Measurements from ENCODE around the gene CP.
"Not testable (repeated sequence)": the region's sequence is repeated elsewhere in the genome, so short reads cannot be mapped to it uniquely, and the experiment has no call there.

CP gene

DNA sequence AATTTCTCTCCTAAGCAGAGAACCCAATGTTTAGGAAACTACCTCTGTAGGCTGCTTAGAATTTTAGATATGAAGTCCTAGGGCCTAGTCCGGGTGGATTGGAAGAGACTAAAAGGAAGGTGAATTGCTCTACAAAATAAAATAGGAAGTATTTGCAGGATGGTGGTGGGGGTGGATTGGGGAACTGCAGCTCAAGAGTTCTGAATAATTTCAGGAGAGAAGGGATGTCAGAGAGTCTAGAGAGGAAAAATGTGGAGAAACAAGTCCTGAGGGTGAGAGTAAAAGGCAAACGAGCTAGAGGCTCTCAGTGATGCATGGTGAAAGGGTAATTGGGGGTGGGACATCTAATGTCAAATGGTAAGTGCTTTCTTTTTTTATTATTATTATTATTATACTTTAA, 10.2 kb upstream of the CP start:
- no peak overlapping the region for H3K9ac ChIP-seq
- no peak for TF ChIP-seq Cebpa-rat (IDR thresholded peaks at IDR 0.05)
- H3K4me2 ChIP-seq: no peak overlapping the region
- no peaks in the 10 kb centered on the region for H3K36me3 ChIP-seq
- no peaks in the 10 kb centered on the region for H3K4me1 ChIP-seq
- H3K27ac ChIP-seq: no peak overlapping the region
- no peaks in the 10 kb centered on the region for H3K9me3 ChIP-seq
- H4K20me1 ChIP-seq: no peaks in the 10 kb centered on the region
- no peaks in the 10 kb centered on the region for H3K27me3 ChIP-seq
- H3K4me3 ChIP-seq: no peak overlapping the region

DNA sequence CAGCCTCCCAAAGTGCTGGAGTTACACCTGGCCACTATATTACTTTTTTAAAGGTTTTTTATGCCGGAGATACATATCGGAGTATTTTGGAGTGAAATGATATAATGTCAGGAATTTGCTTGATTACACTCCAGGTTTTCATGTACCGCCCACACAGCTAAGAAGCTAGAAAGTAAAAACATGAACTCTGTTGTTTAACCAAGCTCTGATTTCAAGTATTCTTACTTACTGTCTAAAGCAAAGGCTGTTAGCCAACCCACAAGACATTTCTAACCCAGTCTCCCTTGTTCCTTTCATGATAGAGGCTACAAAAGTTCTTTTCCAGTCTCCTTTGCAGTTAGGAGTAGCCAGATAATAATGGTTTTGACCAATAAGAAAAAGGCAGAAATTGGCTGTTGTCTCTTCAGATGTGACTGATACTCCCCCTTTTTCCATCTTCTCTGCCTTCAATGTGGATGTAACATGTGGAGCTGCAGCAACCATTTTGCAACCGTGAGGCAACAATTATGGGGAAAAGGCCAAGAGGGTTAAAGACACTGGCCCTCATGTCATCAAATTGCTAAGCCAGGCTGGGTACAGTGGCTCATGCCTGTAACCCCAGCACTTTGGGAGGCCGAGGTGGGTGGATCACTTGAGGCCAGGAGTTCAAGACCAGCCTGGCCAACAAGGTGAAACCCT, 6.1 kb upstream of the CP start:
- Histone ChIP-seq H3K4me3 (no peak overlapping the region), H4K20me1 (no peaks in the 10 kb centered on the region), H3K9ac (no peak overlapping the region), H3K27me3 (no peaks in the 10 kb centered on the region), H3K4me1 (peaks cover 19% of the 10 kb centered on the region), H3K27ac (no peak overlapping the region), H3K9me3 (no peaks in the 10 kb centered on the region), H3K36me3 (no peaks in the 10 kb centered on the region), H3K4me2 (no peak overlapping the region)
- no peak for TF ChIP-seq Cebpa-rat (IDR thresholded peaks at IDR 0.05)

DNA sequence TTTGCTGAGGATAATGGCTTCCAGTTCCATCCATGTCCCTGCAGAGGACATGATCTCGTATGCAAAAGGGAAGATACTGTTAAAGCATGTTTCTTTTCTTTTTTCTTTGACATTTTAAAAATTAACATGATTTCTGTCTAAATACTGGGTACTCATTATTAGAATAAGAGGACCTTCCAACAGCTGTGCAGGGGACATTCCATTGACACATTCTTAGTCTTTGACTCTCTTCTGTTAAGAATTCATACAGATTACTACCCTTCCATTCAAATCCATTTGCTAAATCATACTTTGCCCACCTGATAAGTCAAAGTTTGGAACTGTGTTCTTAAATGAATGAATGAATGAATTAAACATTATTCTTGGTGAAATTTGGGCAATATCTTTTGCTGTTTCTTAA, 5.1 kb upstream of the CP start:
- H3K27me3 ChIP-seq: no peaks in the 10 kb centered on the region
- H3K27ac ChIP-seq: no peak overlapping the region
- no peak overlapping the region for H3K4me3 ChIP-seq
- peaks cover 19% of the 10 kb centered on the region for H3K4me1 ChIP-seq
- no peaks in the 10 kb centered on the region for H3K36me3 ChIP-seq
- no peaks in the 10 kb centered on the region for H3K9me3 ChIP-seq
- H3K4me2 ChIP-seq: no peak overlapping the region
- TF ChIP-seq Cebpa-rat (IDR thresholded peaks at IDR 0.05): no peak
- H4K20me1 ChIP-seq: no peaks in the 10 kb centered on the region
- no peak overlapping the region for H3K9ac ChIP-seq

DNA sequence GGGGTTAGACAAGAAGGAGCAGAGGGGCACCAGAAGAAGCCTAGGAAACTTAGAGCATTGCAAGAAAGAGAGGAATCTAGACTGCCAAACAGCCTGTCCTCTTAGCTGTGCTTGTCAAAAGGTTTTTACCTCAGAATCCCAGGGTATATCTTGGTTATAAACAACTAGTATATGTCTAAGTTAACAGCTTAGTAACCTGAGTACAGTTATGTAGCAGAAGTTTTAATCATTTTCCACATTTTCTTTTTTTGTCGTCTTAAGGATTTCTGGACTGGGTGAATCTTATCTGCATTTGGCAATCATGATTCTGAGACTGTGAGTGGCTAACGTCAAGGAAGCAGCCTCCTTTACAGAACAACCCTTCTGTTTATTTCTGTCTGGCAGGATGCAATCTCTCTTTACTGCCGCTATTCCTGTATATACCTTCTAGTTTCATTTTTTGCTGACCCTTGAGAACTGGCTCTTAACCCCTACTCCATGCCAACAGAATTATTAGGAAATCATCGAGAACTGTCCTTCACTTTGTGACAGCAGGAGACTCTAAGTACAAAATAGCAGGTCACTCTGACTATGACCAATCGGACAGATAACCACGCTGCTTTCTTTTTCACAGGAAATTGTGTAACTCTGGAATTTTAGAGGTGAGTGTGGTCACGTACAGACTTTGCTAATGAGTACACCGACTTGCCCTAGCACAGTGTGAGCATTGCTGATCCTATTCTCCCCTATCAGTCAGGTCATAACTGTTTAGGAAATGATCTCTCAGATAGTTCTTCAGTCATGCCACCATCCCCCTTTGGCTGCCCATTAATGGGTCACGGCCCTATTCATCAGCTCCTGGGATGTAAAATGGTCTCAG, 3.3 kb upstream of the CP start:
- H3K4me2 ChIP-seq: peak overlapping the region; percentile 67
- H3K4me3 ChIP-seq: no peak overlapping the region
- H3K36me3 ChIP-seq: no peaks in the 10 kb centered on the region
- H3K27me3 ChIP-seq: no peaks in the 10 kb centered on the region
- no peaks in the 10 kb centered on the region for H4K20me1 ChIP-seq
- no peak for TF ChIP-seq Cebpa-rat (IDR thresholded peaks at IDR 0.05)
- H3K4me1 ChIP-seq: peaks cover 19% of the 10 kb centered on the region
- H3K27ac ChIP-seq: no peak overlapping the region
- H3K9me3 ChIP-seq: no peaks in the 10 kb centered on the region
- H3K9ac ChIP-seq: no peak overlapping the region

DNA sequence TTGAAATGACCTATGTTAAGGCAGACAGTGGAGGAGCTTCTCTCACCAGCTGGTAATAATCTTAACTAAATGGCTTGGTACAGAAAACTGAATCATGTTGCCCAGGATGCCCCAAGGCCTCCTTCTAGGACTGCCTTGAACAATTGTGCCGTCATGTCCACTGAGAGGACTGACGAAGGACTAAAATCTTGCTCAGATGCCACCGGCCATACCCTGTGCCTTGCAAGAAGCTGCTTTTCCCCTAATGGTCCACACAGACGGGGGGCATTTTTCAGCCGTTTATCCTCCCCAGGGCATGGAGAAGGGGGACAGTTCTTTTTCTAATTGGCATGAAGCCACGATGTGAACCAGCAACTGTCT, 1.8 kb upstream of the CP start:
- Histone ChIP-seq H3K4me1 (peaks cover 19% of the 10 kb centered on the region), H4K20me1 (no peaks in the 10 kb centered on the region), H3K4me3 (no peak overlapping the region), H3K36me3 (no peaks in the 10 kb centered on the region), H3K27me3 (no peaks in the 10 kb centered on the region), H3K9me3 (no peaks in the 10 kb centered on the region), H3K4me2 (peak overlapping the region; percentile 67; the same call in 1 of the 2 replicates), H3K9ac (no peak overlapping the region), H3K27ac (no peak overlapping the region)
- TF ChIP-seq Cebpa-rat (IDR thresholded peaks at IDR 0.05): no peak

DNA sequence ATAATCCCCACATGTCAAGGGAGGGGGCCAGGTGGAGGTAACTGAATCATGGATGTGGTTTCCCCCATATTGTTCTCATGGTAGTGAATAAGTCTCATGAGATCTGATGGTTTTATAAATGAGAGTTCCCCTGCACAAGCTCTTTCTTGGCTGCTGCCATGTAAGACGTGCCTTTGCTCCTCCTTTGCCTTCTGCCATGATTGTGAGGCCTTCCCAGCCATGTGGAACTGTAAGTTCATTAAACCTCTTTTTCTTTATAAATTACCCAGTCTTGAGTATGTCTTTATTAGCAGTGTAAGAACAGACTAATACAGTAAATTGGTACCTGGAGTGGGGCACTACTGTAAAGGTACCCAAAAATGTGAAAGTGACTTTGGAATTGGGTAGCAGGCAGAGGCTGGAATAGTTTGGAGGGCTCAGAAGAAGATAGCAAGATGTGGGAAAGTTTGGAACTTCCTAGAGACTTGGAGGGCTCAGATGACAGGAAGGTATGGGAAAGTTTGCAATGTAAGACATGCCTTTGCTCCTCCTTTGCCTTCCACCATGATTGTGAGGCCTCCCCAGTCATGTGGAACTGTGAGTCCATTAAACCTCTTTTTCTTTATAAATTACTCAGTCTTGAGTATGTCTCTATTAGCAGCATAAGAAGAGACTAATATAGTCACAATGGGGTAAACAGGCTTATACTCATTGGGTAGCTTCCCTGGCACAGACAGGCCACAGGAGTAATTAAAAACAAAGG, 2.1 kb downstream of the CP start:
- not testable (repeated sequence) for H3K9ac ChIP-seq, H3K9me3 ChIP-seq, H3K4me2 ChIP-seq, H4K20me1 ChIP-seq, H3K4me3 ChIP-seq, H3K27me3 ChIP-seq, H3K27ac ChIP-seq, H3K36me3 ChIP-seq
- peaks cover 22% of the 10 kb centered on the region for H3K4me1 ChIP-seq

DNA sequence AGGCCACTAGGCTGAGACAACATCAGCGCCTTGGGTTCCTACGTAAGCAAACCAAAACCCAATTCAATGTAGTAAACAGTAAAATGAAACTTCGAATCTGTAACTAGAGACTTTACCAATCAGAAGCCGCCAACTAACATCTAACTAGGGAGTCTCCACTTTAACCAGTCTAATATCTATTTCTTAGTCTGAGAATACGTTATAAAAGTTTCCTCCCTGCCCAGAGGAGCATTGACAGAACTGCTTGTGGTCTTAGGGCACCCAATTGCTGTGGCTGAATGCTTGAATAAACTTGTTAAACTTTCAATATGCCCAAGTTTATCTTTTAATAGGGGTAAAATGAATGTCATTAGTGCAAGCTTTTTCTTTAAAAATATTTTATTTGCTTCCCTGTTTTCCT, 4.3 kb downstream of the CP start:
- Histone ChIP-seq H3K27ac (no peak overlapping the region), H3K4me1 (peaks cover 12% of the 10 kb centered on the region), H3K9ac (no peak overlapping the region), H3K27me3 (no peaks in the 10 kb centered on the region), H3K4me2 (no peak overlapping the region), H4K20me1 (no peaks in the 10 kb centered on the region), H3K9me3 (no peaks in the 10 kb centered on the region), H3K36me3 (no peaks in the 10 kb centered on the region), H3K4me3 (no peak overlapping the region)
- no peak for TF ChIP-seq Cebpa-rat (IDR thresholded peaks at IDR 0.05)

DNA sequence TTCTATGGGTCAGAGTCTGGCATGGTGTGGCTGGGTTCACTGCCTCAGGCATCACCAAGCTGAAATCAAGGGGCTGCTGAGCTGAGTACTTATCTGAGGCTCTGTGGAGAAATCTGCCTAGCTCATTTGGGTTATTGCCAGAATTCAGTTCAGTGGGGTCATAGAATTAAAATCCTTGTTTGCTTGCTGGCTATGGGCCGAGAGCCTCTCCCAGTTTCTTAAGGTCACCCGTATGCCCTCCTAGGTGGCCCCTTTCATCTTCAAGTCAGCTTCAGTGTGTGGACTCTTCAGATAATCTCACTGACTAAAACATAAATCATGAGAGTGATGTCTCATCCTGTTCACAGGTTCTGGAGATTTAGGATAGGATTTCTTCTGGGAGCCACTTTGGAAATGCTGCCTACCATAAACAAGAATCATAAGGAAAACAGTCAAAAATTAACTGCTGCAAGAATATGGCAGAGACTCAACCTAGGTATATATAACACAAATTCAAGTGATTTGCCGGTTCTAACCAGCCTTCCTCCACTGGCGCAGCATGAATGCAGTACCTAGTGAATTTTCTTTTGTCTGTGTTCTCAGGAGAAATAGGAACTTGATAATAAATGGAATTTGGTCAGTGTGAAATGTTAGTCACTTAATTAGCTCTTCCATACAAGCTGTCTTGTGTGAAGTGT, 5.3 kb downstream of the CP start:
- no peaks in the 10 kb centered on the region for H4K20me1 ChIP-seq
- H3K36me3 ChIP-seq: no peaks in the 10 kb centered on the region
- no peaks in the 10 kb centered on the region for H3K27me3 ChIP-seq
- H3K4me3 ChIP-seq: no peak overlapping the region
- no peak overlapping the region for H3K27ac ChIP-seq
- H3K4me2 ChIP-seq: 0 out of 2 replicates have a peak overlapping the region, but pooled peaks have one; percentile 27
- no peaks in the 10 kb centered on the region for H3K9me3 ChIP-seq
- TF ChIP-seq Cebpa-rat (IDR thresholded peaks at IDR 0.05): no peak
- peaks cover 12% of the 10 kb centered on the region for H3K4me1 ChIP-seq
- H3K9ac ChIP-seq: no peak overlapping the region

DNA sequence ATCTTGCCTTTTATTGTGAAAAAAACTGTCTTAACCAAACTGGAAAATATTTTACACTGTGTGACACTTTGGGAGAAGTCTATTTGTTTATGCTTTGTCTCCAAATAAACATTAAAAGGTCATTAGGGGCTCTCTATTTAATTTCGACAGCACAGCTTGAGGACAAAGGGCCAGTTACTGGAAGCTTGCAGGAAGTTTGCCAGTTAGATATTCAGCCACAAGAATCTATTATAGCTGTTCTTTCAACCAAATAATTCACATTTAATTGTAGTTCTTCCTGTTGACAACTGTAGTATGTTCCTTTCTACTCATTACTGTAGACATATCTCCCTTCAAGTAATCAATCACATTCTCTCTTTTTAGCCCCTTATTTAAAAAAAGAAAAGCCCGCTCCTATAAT, 6.1 kb downstream of the CP start:
- Histone ChIP-seq H3K9me3 (no peaks in the 10 kb centered on the region), H4K20me1 (no peaks in the 10 kb centered on the region), H3K9ac (no peak overlapping the region), H3K27me3 (no peaks in the 10 kb centered on the region), H3K36me3 (no peaks in the 10 kb centered on the region), H3K4me3 (no peak overlapping the region), H3K27ac (no peak overlapping the region), H3K4me1 (peaks cover 12% of the 10 kb centered on the region), H3K4me2 (peak overlapping the region; percentile 27)
- TF ChIP-seq Cebpa-rat (IDR thresholded peaks at IDR 0.05): no peak

Measured in BLaER1 (cell line).